Measurements from ENCODE around the gene RHEBL1.

GRCh38 chr12:49041036-49041880 is 28.5 kb downstream of the RHEBL1 start:
- TF ChIP-seq CTCF (conservative IDR thresholded peaks at IDR 0.05) (no peak), EZH2 (IDR thresholded peaks at IDR 0.05; ENCODE audit: low read depth) (no peak)
